Mammary epithelial cell (primary cell): ENCODE data around the gene CPED1.

Experiments used
- CTCF ChIP-seq, 2 donors: IDR thresholded peaks in 1 of 2; conservative IDR thresholded peaks in 1 of 2; 2 replicates each; pipeline ENCODE4 v1.5.1; 2011 to 2012; ENCODE audit warnings: inconsistent platforms in 2 of 2, low read length in 2 of 2, mild to moderate bottlenecking in 2 of 2, control low read depth in 1 of 2, low read depth in 1 of 2; ENCODE audit not compliant: insufficient read depth in 1 of 2; ENCODE audit errors: extremely low read depth in 1 of 2
- EZH2 ChIP-seq: IDR thresholded peaks from 2 replicates; pipeline ENCODE4 v1.6.1; 2012; ENCODE audit warnings: low read length, inconsistent platforms, borderline replicate concordance

- TF ChIP-seq CTCF (conservative IDR thresholded peaks at IDR 0.05 in 1 of 2, IDR thresholded peaks at IDR 0.05 in 1 of 2; ENCODE audit: extremely low read depth in 1 of 2, insufficient read depth in 1 of 2, low read depth in 1 of 2, low read length in 2 of 2) (no peak), EZH2 (no peak)
Observed at GRCh38 chr7:120998996-120999565, 10.6 kb downstream of the CPED1 start.
